Naive thymus-derived CD4-positive, alpha-beta T cell (primary cell): ENCODE measurements around the gene ELL. TPM values are rescaled to one million over a fixed set of nuclear protein-coding genes. Genes with fewer than 3 reads are reported as not detected.

Source experiments
- ATAC-seq: fragments of 150-1000 bp; cut with Tn5 transposase; 2 replicates; pipeline ENCODE4 v1.10.0; 2021; ENCODE audit warnings: mild to moderate bottlenecking, moderate library complexity
- CTCF ChIA-PET: fragments of 350-600 bp; sonication (Branson Sonifier 250); formaldehyde crosslinking; loops from one replicate; lab custom pipeline; 2021; ENCODE audit warnings: antibody characterized with exemption; lab: Charles Lee
- POLR2A ChIA-PET: fragments of 350-600 bp; sonication (Branson Sonifier 250); formaldehyde crosslinking; loops from one replicate; lab custom pipeline; 2021; ENCODE audit warnings: antibody characterized with exemption, inconsistent platforms; lab: Charles Lee
- DNase-seq, 9 donors: peaks; one replicate each; pipeline versions ENCODE4 v3.0.0 to v3.0.0-alpha.2; 2020 to 2022; ENCODE audit warnings: mixed read lengths in 1 of 9
- H3K27ac ChIP-seq: one replicate; pipeline ENCODE4 v1.7.0; 2013; ENCODE audit warnings: mild to moderate bottlenecking, low read depth, low read length, moderate library complexity
- H3K27me3 ChIP-seq, 2 donors: one replicate each; pipeline ENCODE4 v1.7.0; 2013; ENCODE audit warnings: low read length in 2 of 2, mild to moderate bottlenecking in 2 of 2, moderate library complexity in 2 of 2; ENCODE audit not compliant: control insufficient read depth in 2 of 2, insufficient read depth in 2 of 2
- H3K36me3 ChIP-seq, 3 experiments: 1 replicate in 2 of 3; 2 replicates in 1 of 3; pipeline ENCODE4 v1.7.0; 2013; ENCODE audit warnings: low read length in 3 of 3, mild to moderate bottlenecking in 3 of 3, moderate library complexity in 1 of 3; ENCODE audit not compliant: insufficient read depth in 3 of 3, control insufficient read depth in 2 of 3
- H3K4me1 ChIP-seq, 2 donors: one replicate each; pipeline ENCODE4 v1.7.0; 2013; ENCODE audit warnings: low read length in 2 of 2, mild to moderate bottlenecking in 2 of 2, moderate library complexity in 1 of 2; ENCODE audit not compliant: control insufficient read depth in 2 of 2, insufficient read depth in 2 of 2
- H3K4me3 ChIP-seq: 2 replicates; pipeline ENCODE4 v1.7.0; 2013; ENCODE audit warnings: mild to moderate bottlenecking, low read length
- H3K9me3 ChIP-seq, 3 experiments: 1 replicate in 2 of 3; 2 replicates in 1 of 3; pipeline ENCODE4 v1.7.0; 2013; ENCODE audit warnings: low read length in 3 of 3; ENCODE audit not compliant: control insufficient read depth in 2 of 3
- H3K27ac Mint-ChIP-seq, 9 donors: one replicate each; pipeline ENCODE4 v1.8.0; 2020 to 2022; ENCODE audit warnings: mixed read lengths in 9 of 9, mild to moderate bottlenecking in 8 of 9, moderate library complexity in 5 of 9, inconsistent platforms in 2 of 9
- H3K27me3 Mint-ChIP-seq, 5 donors: one replicate each; pipeline ENCODE4 v1.8.0; 2021 to 2022; ENCODE audit warnings: mixed read lengths in 5 of 5, mild to moderate bottlenecking in 1 of 5
- H3K36me3 Mint-ChIP-seq, 5 donors: one replicate each; pipeline ENCODE4 v1.8.0; 2020 to 2022; ENCODE audit warnings: mixed read lengths in 5 of 5, mild to moderate bottlenecking in 3 of 5, inconsistent platforms in 1 of 5
- H3K4me1 Mint-ChIP-seq, 7 donors: one replicate each; pipeline ENCODE4 v1.8.0; 2020 to 2022; ENCODE audit warnings: mixed read lengths in 7 of 7, mild to moderate bottlenecking in 3 of 7, inconsistent platforms in 1 of 7
- H3K4me3 Mint-ChIP-seq, 10 donors: one replicate each; pipeline ENCODE4 v1.8.0; 2020 to 2022; ENCODE audit warnings: mild to moderate bottlenecking in 10 of 10, mixed read lengths in 10 of 10, moderate library complexity in 6 of 10, inconsistent platforms in 2 of 10
- H3K9me3 Mint-ChIP-seq, 11 donors: one replicate each; pipeline ENCODE4 v1.8.0; 2020 to 2022; ENCODE audit warnings: mixed read lengths in 11 of 11, mild to moderate bottlenecking in 4 of 11, inconsistent platforms in 1 of 11, moderate library complexity in 1 of 11
- intact Hi-C, 2 donors: fragments of 100-400 bp; cut with micrococcal nuclease; formaldehyde crosslinking; loops; one replicate each; pipeline ENCODE4 v1.15.1; 2023
- polyA plus RNA-seq, 2 donors: library from polyadenylated mRNA; unstranded; fragments of 300-500 nt; fragmentation: Illumina TruSeq; gene quantifications; one replicate each; pipeline ENCODE4 v1.2.3, GENCODE V29; 2021
- total RNA-seq, 6 experiments: library from RNA in 5 of 6; stranded (reverse) in 5 of 6; gene quantifications; 1 replicate in 5 of 6; 2 replicates in 1 of 6; pipeline ENCODE4 v1.2.3 and lab custom pipeline; 2021 to 2026

The ELL gene
- total and polyA plus RNA-seq, 7 experiments from 2014 or later = 8.9 to 70.4 (median 22.1) TPM

- H3K4me1 ChIP-seq = no peaks in the 10 kb centered on the region
- H3K36me3 ChIP-seq = peaks cover 8 to 60% (median 10%) of the 10 kb centered on the region in 3 experiments
- Mint-ChIP-seq H3K36me3 (peaks cover 0 to 21% (median 5%) of the 10 kb centered on the region in 5 donors), H3K4me3 (no peak overlapping the region), H3K27me3 (no peaks in the 10 kb centered on the region), H3K27ac (peak overlapping the region in 1 of 9 donors; percentile 25), H3K4me1 (peaks cover 0 to 8% (median 0%) of the 10 kb centered on the region in 7 donors), H3K9me3 (no peaks in the 10 kb centered on the region)
- ATAC-seq (no peak), DNase-seq (no peak)
- no peak overlapping the region for H3K4me3 ChIP-seq
- ChIA-PET POLR2A (no interaction called here), CTCF (interaction anchor here (0.9 kb wide), 1 partner anchor 12 kb away, joined by 4 read pairs; no protein-coding TSS in a partner anchor)
- no peaks in the 10 kb centered on the region for H3K27me3 ChIP-seq
- H3K27ac ChIP-seq = no peak overlapping the region
- intact Hi-C loops = loop anchor here in 1 of 2 donors (10.0 kb wide), 1 partner anchor 127 kb away; the partner anchor contains the start of gene REX1BD
- no peaks in the 10 kb centered on the region for H3K9me3 ChIP-seq
Measured at GRCh38 chr19:18457483-18458331, 64.2 kb downstream of the ELL start.

- Histone ChIP-seq H3K27me3 (no peaks in the 10 kb centered on the region), H3K36me3 (peaks cover 8 to 65% (median 10%) of the 10 kb centered on the region in 3 experiments), H3K4me1 (no peaks in the 10 kb centered on the region), H3K9me3 (no peaks in the 10 kb centered on the region), H3K27ac (no peak overlapping the region), H3K4me3 (no peak overlapping the region)
- POLR2A ChIA-PET = no interaction called here
- H3K9me3 Mint-ChIP-seq = no peaks in the 10 kb centered on the region
- H3K27ac Mint-ChIP-seq = peak overlapping the region in 1 of 9 donors; percentile 38
- CTCF ChIA-PET = interaction anchor here (0.9 to 1.2 kb wide), 2 partner anchors 13 to 137 kb away, joined by 3 to 4 read pairs; no protein-coding TSS in a partner anchor
- H3K4me3 Mint-ChIP-seq = no peak overlapping the region
- no peaks in the 10 kb centered on the region for H3K27me3 Mint-ChIP-seq
- peaks cover 0 to 21% (median 3%) of the 10 kb centered on the region in 5 donors for H3K36me3 Mint-ChIP-seq
- no peak for ATAC-seq
- intact Hi-C loops = loop anchor here in 1 of 2 donors (10.0 kb wide), 1 partner anchor 128 kb away; the partner anchor contains the start of gene REX1BD
- H3K4me1 Mint-ChIP-seq = peaks cover 0 to 6% (median 0%) of the 10 kb centered on the region in 7 donors
- DNase-seq = no peak
Measured at GRCh38 chr19:18456974-18457373, 64.9 kb downstream of the ELL start.

GRCh38 chr19:18456279-18456678, 65.6 kb downstream of the ELL start:
- POLR2A ChIA-PET = no interaction called here
- CTCF ChIA-PET = interaction anchor here (0.6 to 1.2 kb wide), 2 partner anchors 138 to 1275 kb away, joined by 3 to 4 read pairs; no protein-coding TSS in a partner anchor
- peak overlapping the region in 2 of 9 donors; percentile 38 to 82 for H3K27ac Mint-ChIP-seq
- H3K9me3 ChIP-seq = no peaks in the 10 kb centered on the region
- H3K27ac ChIP-seq = no peak overlapping the region
- H3K36me3 Mint-ChIP-seq = peaks cover 0 to 21% (median 0%) of the 10 kb centered on the region in 5 donors
- intact Hi-C loops = loop anchor here in 1 of 2 donors (10.0 kb wide), 1 partner anchor 129 kb away; the partner anchor contains the start of gene REX1BD
- no peak overlapping the region for H3K4me3 Mint-ChIP-seq
- H3K4me1 Mint-ChIP-seq = peaks cover 0 to 3% (median 0%) of the 10 kb centered on the region in 7 donors
- ATAC-seq (no peak), DNase-seq (no peak)
- H3K4me3 ChIP-seq = no peak overlapping the region
- no peaks in the 10 kb centered on the region for H3K9me3 Mint-ChIP-seq
- H3K27me3 ChIP-seq = no peaks in the 10 kb centered on the region
- peaks cover 8 to 59% (median 9%) of the 10 kb centered on the region in 3 experiments for H3K36me3 ChIP-seq
- H3K4me1 ChIP-seq = no peaks in the 10 kb centered on the region
- H3K27me3 Mint-ChIP-seq = no peaks in the 10 kb centered on the region

- intact Hi-C loops = loop anchor here (5.0 to 10.0 kb wide), 2 partner anchors 131 to 414 kb away; partner anchors contain the start of gene REX1BD (in 1 of the 2)
- Histone ChIP-seq H3K4me3 (no peak overlapping the region), H3K36me3 (peaks cover 0 to 56% (median under 1%) of the 10 kb centered on the region in 3 experiments), H3K9me3 (no peaks in the 10 kb centered on the region), H3K27ac (no peak overlapping the region), H3K4me1 (no peaks in the 10 kb centered on the region), H3K27me3 (no peaks in the 10 kb centered on the region)
- ChIA-PET CTCF (interaction anchor here (0.6 to 0.8 kb wide), 4 partner anchors 13 to 495 kb away, joined by 3 to 4 read pairs (median 4); no protein-coding TSS in a partner anchor), POLR2A (no interaction called here)
- no peak for DNase-seq
- peak overlapping the region in 2 of 9 donors; percentile 51 to 69 for H3K27ac Mint-ChIP-seq
- no peaks in the 10 kb centered on the region for H3K9me3 Mint-ChIP-seq
- no peak for ATAC-seq
- no peak overlapping the region for H3K4me3 Mint-ChIP-seq
- H3K36me3 Mint-ChIP-seq = peaks cover 0 to 25% (median 3%) of the 10 kb centered on the region in 5 donors
- H3K27me3 Mint-ChIP-seq = no peaks in the 10 kb centered on the region
- peaks cover 0 to 9% (median 4%) of the 10 kb centered on the region in 7 donors for H3K4me1 Mint-ChIP-seq
Measured at GRCh38 chr19:18453269-18454024, 68.4 kb downstream of the ELL start.

- no peaks in the 10 kb centered on the region for H3K9me3 ChIP-seq
- DNase-seq = no peak
- peak overlapping the region in 1 of 9 donors; percentile 61 for H3K27ac Mint-ChIP-seq
- intact Hi-C loops = loop anchor here (5.0 to 10.0 kb wide), 2 partner anchors 132 to 415 kb away; partner anchors contain the start of gene REX1BD (in 1 of the 2)
- H3K4me3 ChIP-seq = no peak overlapping the region
- peaks cover 0 to 9% (median 4%) of the 10 kb centered on the region in 7 donors for H3K4me1 Mint-ChIP-seq
- POLR2A ChIA-PET = interaction anchor here (0.7 kb wide), 1 partner anchor 588 kb away, joined by 3 read pairs; no protein-coding TSS in a partner anchor
- H3K36me3 ChIP-seq = peaks cover 0 to 50% (median 6%) of the 10 kb centered on the region in 3 experiments
- H3K27me3 Mint-ChIP-seq = no peaks in the 10 kb centered on the region
- H3K4me3 Mint-ChIP-seq = no peak overlapping the region
- no peaks in the 10 kb centered on the region for H3K4me1 ChIP-seq
- no peaks in the 10 kb centered on the region for H3K9me3 Mint-ChIP-seq
- CTCF ChIA-PET = interaction anchor here (1.3 kb wide), 1 partner anchor 288 kb away, joined by 3 read pairs; no protein-coding TSS in a partner anchor
- H3K27me3 ChIP-seq = no peaks in the 10 kb centered on the region
- ATAC-seq = no peak
- H3K27ac ChIP-seq = no peak overlapping the region
- H3K36me3 Mint-ChIP-seq = peaks cover 0 to 25% (median 4%) of the 10 kb centered on the region in 5 donors
Measured at GRCh38 chr19:18452386-18452785, 69.5 kb downstream of the ELL start.
